Panc1 (cell line): ENCODE measurements around the gene CABP5.

ENCODE experiments used
- CTCF ChIP-seq: fragments of 450-650 bp; IDR thresholded peaks from 2 replicates; pipeline ENCODE4 v1.5.1; 2017; ENCODE audit warnings: mild to moderate bottlenecking
- POLR2AphosphoS5 ChIP-seq: IDR thresholded peaks from 2 replicates; pipeline ENCODE4 v1.6.1; 2012; ENCODE audit warnings: mild to moderate bottlenecking, low read depth, low read length, moderate library complexity
- TCF7L2 ChIP-seq: IDR thresholded peaks from 2 replicates; pipeline ENCODE4 v1.6.1; 2011; ENCODE audit warnings: mild to moderate bottlenecking, low read depth, low read length, inconsistent platforms

GRCh38 chr19:47992070-47992469, 51.8 kb downstream of the CABP5 start, which contains the start of gene BSPH1:
- TF ChIP-seq POLR2AphosphoS5 = no peak
- no peak for TF ChIP-seq CTCF
- no peak for TF ChIP-seq TCF7L2
